CD4-positive, CD25-positive, alpha-beta regulatory T cell (primary cell): Measurements from ENCODE around the gene IDUA. TPM values are rescaled to one million over a fixed set of nuclear protein-coding genes. Genes with fewer than 3 reads are reported as not detected.
"Not testable (repeated sequence)": the region's sequence is repeated elsewhere in the genome, so short reads cannot be mapped to it uniquely, and the experiment has no call there.

Source experiments
- ATAC-seq, 2 donors: fragments of 150-1000 bp; cut with Tn5 transposase; one replicate each; pipeline ENCODE4 v1.10.0; 2021; ENCODE audit warnings: low read depth in 2 of 2, moderate number of reproducible peaks in 2 of 2, moderate library complexity in 1 of 2
- DNase-seq, 3 donors: peaks; one replicate each; pipeline versions ENCODE4 v3.0.0 to v3.0.0-alpha.2; 2012 to 2022; ENCODE audit warnings: mixed read lengths in 1 of 3
- H3K27ac ChIP-seq: one replicate; pipeline ENCODE4 v1.7.0; 2013; ENCODE audit warnings: mild to moderate bottlenecking, low read length; ENCODE audit not compliant: insufficient read depth, poor library complexity, severe bottlenecking
- H3K27me3 ChIP-seq: one replicate; pipeline ENCODE4 v1.7.0; 2013; ENCODE audit warnings: low read length; ENCODE audit not compliant: control insufficient read depth, insufficient read depth
- H3K36me3 ChIP-seq: one replicate; pipeline ENCODE4 v1.7.0; 2013; ENCODE audit warnings: mild to moderate bottlenecking, low read length, moderate library complexity; ENCODE audit not compliant: control insufficient read depth, insufficient read depth
- H3K4me1 ChIP-seq: 2 replicates; pipeline ENCODE4 v1.7.0; 2013; ENCODE audit warnings: mild to moderate bottlenecking, low read length; ENCODE audit not compliant: insufficient read depth, control insufficient read depth, poor library complexity, severe bottlenecking
- H3K4me3 ChIP-seq: one replicate; pipeline ENCODE4 v1.7.0; 2013; ENCODE audit warnings: low read depth, mild to moderate bottlenecking, low read length, moderate library complexity
- H3K9me3 ChIP-seq, 2 experiments: 1 replicate in 1 of 2; 2 replicates in 1 of 2; pipeline ENCODE4 v1.7.0; 2013; ENCODE audit warnings: low read length in 2 of 2, mild to moderate bottlenecking in 1 of 2, moderate library complexity in 1 of 2; ENCODE audit not compliant: control insufficient read depth in 2 of 2
- H3K27ac Mint-ChIP-seq, 3 donors: one replicate each; pipeline ENCODE4 v1.8.0; 2020 to 2022; ENCODE audit warnings: mild to moderate bottlenecking in 3 of 3, mixed read lengths in 3 of 3, moderate library complexity in 2 of 3
- H3K27me3 Mint-ChIP-seq: one replicate; pipeline ENCODE4 v1.8.0; 2022; ENCODE audit warnings: mild to moderate bottlenecking, mixed read lengths
- H3K36me3 Mint-ChIP-seq: one replicate; pipeline ENCODE4 v1.8.0; 2020; ENCODE audit warnings: mixed read lengths
- H3K4me1 Mint-ChIP-seq, 4 donors: one replicate each; pipeline ENCODE4 v1.8.0; 2020 to 2022; ENCODE audit warnings: mixed read lengths in 4 of 4, mild to moderate bottlenecking in 1 of 4
- H3K4me3 Mint-ChIP-seq, 4 donors: one replicate each; pipeline ENCODE4 v1.8.0; 2020 to 2022; ENCODE audit warnings: mild to moderate bottlenecking in 4 of 4, mixed read lengths in 4 of 4, moderate library complexity in 3 of 4
- H3K9me3 Mint-ChIP-seq, 7 donors: one replicate each; pipeline ENCODE4 v1.8.0; 2020 to 2022; ENCODE audit warnings: mixed read lengths in 7 of 7, mild to moderate bottlenecking in 3 of 7, moderate library complexity in 2 of 7
- polyA plus RNA-seq, 4 donors: library from polyadenylated mRNA; unstranded; fragments of 300-500 nt; fragmentation: Illumina TruSeq; gene quantifications; one replicate each; pipeline ENCODE4 v1.2.3, GENCODE V29; 2021
- total RNA-seq: library from RNA; stranded (reverse); gene quantifications from one replicate; pipeline ENCODE4 v1.2.3, GENCODE V29; 2022

The IDUA gene
- total and polyA plus RNA-seq, 5 donors from 2014 or later, result 7.5 to 55.5 (median 8.9) TPM

DNA sequence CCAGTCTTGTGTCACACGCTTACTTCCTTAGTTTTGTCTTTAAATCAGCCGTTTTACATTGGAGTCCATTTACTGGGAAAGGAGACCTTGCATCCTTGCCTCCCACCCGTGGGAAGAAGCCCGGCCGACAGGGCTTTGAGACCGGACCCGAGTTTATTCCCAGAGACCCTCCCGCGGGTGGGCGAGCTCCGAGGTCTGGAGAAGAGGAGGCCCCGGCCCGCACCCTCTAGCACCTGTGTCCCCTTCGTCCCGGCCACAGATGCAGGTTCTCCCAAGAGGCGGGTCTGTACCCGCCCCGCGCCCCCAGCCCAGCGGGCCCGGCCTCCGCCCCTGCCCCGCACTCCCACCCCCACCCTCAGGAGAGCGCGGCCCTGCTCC is 10.1 kb downstream of the IDUA start:
- H3K27ac Mint-ChIP-seq, result no peak overlapping the region
- H3K27me3 Mint-ChIP-seq, result peaks cover 21% of the 10 kb centered on the region
- Histone ChIP-seq H3K27me3 (no peaks in the 10 kb centered on the region), H3K4me1 (peaks cover 13% of the 10 kb centered on the region), H3K36me3 (no peaks in the 10 kb centered on the region), H3K27ac (no peak overlapping the region), H3K9me3 (no peaks in the 10 kb centered on the region), H3K4me3 (no peak overlapping the region)
- ATAC-seq (no peak), DNase-seq (no peak)
- no peaks in the 10 kb centered on the region for H3K36me3 Mint-ChIP-seq
- peaks cover 0 to 2% (median 0%) of the 10 kb centered on the region in 7 donors for H3K9me3 Mint-ChIP-seq
- no peak overlapping the region for H3K4me3 Mint-ChIP-seq
- H3K4me1 Mint-ChIP-seq, result peaks cover 0 to 19% (median 0%) of the 10 kb centered on the region in 4 donors

DNA sequence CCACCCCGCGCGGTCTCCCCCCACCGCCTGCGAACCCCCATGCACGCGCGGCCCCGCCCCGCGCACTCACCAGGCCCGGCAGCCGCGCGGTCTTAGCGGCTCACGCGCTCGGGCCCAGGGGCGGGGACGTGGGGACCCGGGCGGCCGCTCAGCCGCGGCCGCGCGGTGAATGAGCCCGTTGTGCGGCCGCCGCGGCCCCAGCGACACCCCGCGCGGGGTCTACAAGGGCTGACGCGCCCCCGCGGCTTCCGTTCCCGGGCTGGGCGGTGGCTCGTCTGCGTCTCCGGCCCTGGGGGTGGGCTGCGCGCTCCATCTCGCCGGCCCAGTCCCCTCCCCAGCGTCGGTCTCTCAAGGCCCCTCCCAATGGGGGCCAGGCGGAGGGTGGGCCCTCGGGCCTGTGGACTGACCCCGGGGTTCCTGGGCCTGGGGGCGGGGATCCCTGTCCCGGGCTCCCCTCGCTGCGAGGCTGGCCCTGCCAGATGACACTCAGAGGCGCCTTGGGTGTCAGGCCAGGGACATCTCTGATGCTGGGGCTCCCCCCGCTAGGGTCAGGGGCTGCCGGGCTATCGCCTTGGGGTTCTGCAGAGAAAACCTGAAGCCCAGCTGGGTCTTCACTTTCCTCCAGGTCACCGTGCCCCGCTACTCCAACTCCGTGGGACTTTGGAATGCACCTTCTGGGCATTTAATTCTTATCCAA is 10.7 kb downstream of the IDUA start:
- Histone ChIP-seq H3K4me1 (peaks cover 15% of the 10 kb centered on the region), H3K36me3 (no peaks in the 10 kb centered on the region), H3K9me3 (no peaks in the 10 kb centered on the region), H3K27me3 (no peaks in the 10 kb centered on the region), H3K4me3 (no peak overlapping the region), H3K27ac (no peak overlapping the region)
- Mint-ChIP-seq H3K4me1 (peaks cover 0 to 19% (median 0%) of the 10 kb centered on the region in 4 donors), H3K36me3 (no peaks in the 10 kb centered on the region), H3K27me3 (peaks cover 21% of the 10 kb centered on the region), H3K9me3 (peaks cover 0 to 2% (median 0%) of the 10 kb centered on the region in 7 donors), H3K27ac (no peak overlapping the region), H3K4me3 (peak overlapping the region in 2 of 4 donors; percentile 19 to 62)
- DNase-seq (no peak), ATAC-seq (peak; percentile 22 to 31)

DNA sequence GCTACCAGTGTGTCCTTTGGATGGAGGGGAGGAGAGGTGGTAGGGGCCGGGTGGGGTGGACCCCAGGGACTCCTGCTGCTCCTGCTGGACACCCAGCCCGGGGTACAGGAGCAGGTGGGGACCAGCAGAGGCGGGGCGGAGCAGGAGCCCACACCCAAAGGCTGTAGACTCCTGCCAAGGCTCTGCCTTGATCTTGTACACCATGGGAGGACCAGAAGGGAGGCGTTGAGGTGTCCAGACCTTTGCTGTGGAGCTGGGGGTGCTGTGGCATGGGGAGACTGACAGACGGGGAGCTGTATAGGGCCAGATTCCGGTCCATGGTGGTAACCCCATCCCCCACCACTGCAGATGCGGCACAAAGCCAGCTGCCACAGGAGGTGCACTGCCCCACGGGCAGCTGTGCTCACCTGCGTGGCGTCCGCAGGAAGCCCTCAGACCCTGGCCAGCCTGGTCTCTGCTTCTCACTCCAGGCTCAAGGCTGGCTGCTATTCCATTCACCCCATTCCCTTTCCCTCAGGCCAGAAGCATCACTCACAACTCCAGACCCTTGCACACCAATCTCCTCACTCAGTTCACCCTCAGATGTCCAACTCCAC is 11.3 kb downstream of the IDUA start:
- H3K36me3 Mint-ChIP-seq, result no peaks in the 10 kb centered on the region
- H3K27me3 Mint-ChIP-seq, result peaks cover 21% of the 10 kb centered on the region
- Histone ChIP-seq H3K9me3 (no peaks in the 10 kb centered on the region), H3K27me3 (no peaks in the 10 kb centered on the region), H3K36me3 (no peaks in the 10 kb centered on the region), H3K4me1 (peaks cover 22% of the 10 kb centered on the region), H3K27ac (no peak overlapping the region), H3K4me3 (no peak overlapping the region)
- ATAC-seq (no peak), DNase-seq (no peak)
- H3K9me3 Mint-ChIP-seq, result peaks cover 0 to 2% (median 0%) of the 10 kb centered on the region in 7 donors
- no peak overlapping the region for H3K27ac Mint-ChIP-seq
- H3K4me1 Mint-ChIP-seq, result peaks cover 0 to 16% (median 0%) of the 10 kb centered on the region in 4 donors
- H3K4me3 Mint-ChIP-seq, result peak overlapping the region in 1 of 4 donors; percentile 19

DNA sequence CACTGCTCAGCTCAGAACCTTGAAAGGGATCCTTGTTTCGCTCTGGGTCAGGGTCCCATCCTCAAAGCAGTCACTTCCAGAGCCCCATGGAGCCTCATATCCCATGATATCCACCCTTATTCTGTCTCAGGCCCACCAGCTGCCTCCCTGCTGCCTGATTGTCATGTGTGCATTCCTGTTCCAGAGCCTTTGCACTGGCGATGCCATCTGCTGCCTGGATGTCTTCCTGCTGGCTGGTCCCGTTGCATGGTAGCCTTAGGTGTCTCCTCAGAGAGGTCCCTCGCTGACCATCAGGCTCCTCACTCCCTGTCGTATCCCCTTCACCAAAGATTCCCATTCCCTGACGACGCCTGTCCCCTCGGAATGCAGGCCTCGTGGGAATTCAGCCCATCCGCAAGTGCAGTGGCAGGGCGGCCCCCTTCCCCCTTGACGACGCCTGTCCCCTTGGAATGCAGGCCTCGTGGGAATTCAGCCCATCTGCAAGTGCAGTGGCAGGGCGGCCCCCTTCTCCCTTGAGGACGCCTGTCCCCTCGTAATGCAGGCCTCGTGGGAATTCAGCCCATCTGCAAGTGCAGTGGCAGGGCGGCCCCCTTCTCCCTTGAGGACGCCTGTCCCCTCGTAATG is 12.5 kb downstream of the IDUA start:
- H3K9me3 ChIP-seq, DNase-seq, ATAC-seq, H3K4me3 ChIP-seq, H3K9me3 Mint-ChIP-seq, H3K27ac Mint-ChIP-seq, H3K27ac ChIP-seq, H3K4me3 Mint-ChIP-seq, H3K27me3 ChIP-seq, H3K36me3 ChIP-seq, H3K36me3 Mint-ChIP-seq: not testable (repeated sequence)
- H3K4me1 ChIP-seq, result peaks cover 29% of the 10 kb centered on the region
- Mint-ChIP-seq H3K27me3 (peaks cover 31% of the 10 kb centered on the region), H3K4me1 (peaks cover 0 to 16% (median 0%) of the 10 kb centered on the region in 4 donors)

DNA sequence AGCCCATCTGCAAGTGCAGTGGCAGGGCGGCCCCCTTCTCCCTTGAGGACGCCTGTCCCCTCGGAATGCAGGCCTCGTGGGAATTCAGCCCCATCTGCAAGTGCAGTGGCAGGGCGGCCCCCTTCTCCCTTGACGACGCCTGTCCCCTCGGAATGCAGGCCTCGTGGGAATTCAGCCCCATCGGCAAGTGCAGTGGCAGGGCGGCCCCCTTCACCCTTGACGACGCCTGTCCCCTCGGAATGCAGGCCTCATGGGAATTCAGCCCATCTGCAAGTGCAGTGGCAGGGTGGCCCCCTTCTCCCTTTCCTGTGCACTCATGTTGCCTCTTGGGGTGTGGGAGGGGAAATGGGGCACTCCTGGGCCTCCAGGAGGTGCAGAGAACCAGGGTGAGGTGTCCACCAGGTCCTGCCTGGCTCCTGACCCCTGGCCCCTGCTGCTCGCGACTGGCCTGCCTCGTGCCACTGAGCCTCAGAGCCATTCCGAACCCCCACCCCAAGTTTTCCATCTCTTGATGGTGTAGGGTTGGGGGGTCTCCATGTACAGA is 13.1 kb downstream of the IDUA start:
- no peak for DNase-seq
- H3K27ac Mint-ChIP-seq, result no peak overlapping the region
- peaks cover 0 to 16% (median 0%) of the 10 kb centered on the region in 4 donors for H3K4me1 Mint-ChIP-seq
- peaks cover 37% of the 10 kb centered on the region for H3K27me3 Mint-ChIP-seq
- Histone ChIP-seq H3K27me3 (no peaks in the 10 kb centered on the region), H3K4me1 (peaks cover 29% of the 10 kb centered on the region), H3K9me3 (no peaks in the 10 kb centered on the region), H3K36me3 (no peaks in the 10 kb centered on the region), H3K27ac (no peak overlapping the region), H3K4me3 (no peak overlapping the region)
- no peak overlapping the region for H3K4me3 Mint-ChIP-seq
- H3K36me3 Mint-ChIP-seq, result no peaks in the 10 kb centered on the region
- peaks cover 0 to 2% (median 0%) of the 10 kb centered on the region in 7 donors for H3K9me3 Mint-ChIP-seq
- ATAC-seq, result no peak

DNA sequence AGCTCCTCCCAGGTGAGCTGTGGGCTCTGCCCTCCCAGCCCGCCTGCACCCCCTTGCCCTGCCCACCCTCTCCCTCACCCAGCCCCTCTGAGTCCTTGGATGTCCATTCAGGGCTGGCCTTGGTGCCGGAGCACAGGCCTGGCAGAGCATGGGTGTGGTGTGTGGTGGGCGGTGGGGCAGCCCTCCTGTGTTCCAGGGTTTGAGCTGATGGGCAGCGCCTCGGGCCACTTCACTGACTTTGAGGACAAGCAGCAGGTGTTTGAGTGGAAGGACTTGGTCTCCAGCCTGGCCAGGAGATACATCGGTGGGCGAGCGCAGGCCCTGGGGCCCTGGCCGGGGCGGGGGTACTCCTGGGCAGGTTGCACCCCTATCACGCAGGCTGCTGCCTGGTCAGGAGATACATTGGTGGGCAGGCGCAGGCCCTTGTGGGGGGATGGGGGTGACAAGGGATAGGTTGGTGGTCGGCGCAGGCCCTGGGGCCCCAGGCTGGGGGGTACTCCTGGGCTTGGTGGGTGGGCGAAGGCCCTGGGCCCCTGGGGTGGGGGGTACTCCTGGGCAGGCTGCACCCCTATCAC is 13.9 kb downstream of the IDUA start:
- peak overlapping the region in 1 of 3 donors; percentile 26 for H3K27ac Mint-ChIP-seq
- H3K27me3 Mint-ChIP-seq, result peaks cover 37% of the 10 kb centered on the region
- Histone ChIP-seq H3K9me3 (no peaks in the 10 kb centered on the region), H3K36me3 (no peaks in the 10 kb centered on the region), H3K27me3 (no peaks in the 10 kb centered on the region), H3K4me1 (peaks cover 29% of the 10 kb centered on the region), H3K27ac (no peak overlapping the region), H3K4me3 (no peak overlapping the region)
- ATAC-seq (no peak), DNase-seq (no peak)
- H3K36me3 Mint-ChIP-seq, result no peaks in the 10 kb centered on the region
- no peak overlapping the region for H3K4me3 Mint-ChIP-seq
- peaks cover 0 to 2% (median 0%) of the 10 kb centered on the region in 7 donors for H3K9me3 Mint-ChIP-seq
- peaks cover 0 to 16% (median 0%) of the 10 kb centered on the region in 4 donors for H3K4me1 Mint-ChIP-seq

DNA sequence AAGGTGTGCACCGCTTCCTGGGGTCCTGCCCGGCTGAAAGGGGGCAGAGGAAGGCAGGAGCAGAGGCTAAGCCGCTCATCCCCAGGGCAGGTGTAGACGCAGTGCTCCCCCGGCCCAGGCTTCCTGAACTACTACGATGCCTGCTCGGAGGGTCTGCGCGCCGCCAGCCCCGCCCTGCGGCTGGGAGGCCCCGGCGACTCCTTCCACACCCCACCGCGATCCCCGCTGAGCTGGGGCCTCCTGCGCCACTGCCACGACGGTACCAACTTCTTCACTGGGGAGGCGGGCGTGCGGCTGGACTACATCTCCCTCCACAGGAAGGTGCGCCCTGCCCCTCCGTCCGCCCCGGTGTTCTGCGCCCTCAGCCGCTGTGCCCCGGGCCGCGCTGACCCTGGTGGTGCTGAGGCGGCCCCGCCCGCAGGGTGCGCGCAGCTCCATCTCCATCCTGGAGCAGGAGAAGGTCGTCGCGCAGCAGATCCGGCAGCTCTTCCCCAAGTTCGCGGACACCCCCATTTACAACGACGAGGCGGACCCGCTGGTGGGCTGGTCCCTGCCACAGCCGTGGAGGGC is 14.8 kb downstream of the IDUA start:
- Mint-ChIP-seq H3K27ac (no peak overlapping the region), H3K27me3 (peaks cover 43% of the 10 kb centered on the region), H3K9me3 (peaks cover 0 to 2% (median 0%) of the 10 kb centered on the region in 7 donors), H3K4me1 (peaks cover 0 to 16% (median 3%) of the 10 kb centered on the region in 4 donors), H3K36me3 (no peaks in the 10 kb centered on the region), H3K4me3 (no peak overlapping the region)
- no peak for DNase-seq
- no peaks in the 10 kb centered on the region for H3K9me3 ChIP-seq
- no peak overlapping the region for H3K4me3 ChIP-seq
- peaks cover 29% of the 10 kb centered on the region for H3K4me1 ChIP-seq
- no peaks in the 10 kb centered on the region for H3K27me3 ChIP-seq
- no peak overlapping the region for H3K27ac ChIP-seq
- ATAC-seq, result no peak
- H3K36me3 ChIP-seq, result no peaks in the 10 kb centered on the region
